ENCODE results near the gene PRKCE.

PRKCE gene

DNA sequence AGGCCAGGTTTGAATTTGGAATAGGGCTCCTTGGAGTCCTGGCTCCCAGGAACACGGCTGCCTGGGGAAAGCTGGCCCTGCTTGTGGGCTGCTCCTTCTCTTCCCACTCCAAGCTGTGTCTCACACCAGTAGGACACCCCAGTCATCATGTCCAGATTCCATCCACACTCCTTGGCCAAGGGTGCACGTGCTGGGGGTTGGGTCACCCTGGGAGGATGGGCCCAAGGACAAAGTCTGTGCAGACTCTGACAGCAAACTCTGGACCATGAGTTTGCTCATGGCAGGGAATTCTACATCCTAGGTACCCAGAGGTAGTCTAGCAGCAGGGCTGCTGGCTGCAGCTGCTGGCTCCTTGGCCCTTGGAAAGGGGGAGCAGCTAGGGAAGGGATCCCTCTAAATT, 543.4 kb downstream of the PRKCE start:
- no peak overlapping the region for H3K4me3 ChIP-seq (ENCODE audit: low read length)
- no peak for DNase-seq (ENCODE audit: low read depth)
- no peak for TF ChIP-seq CTCF (conservative IDR thresholded peaks at IDR 0.05; ENCODE audit: low read depth, low read length)

DNA sequence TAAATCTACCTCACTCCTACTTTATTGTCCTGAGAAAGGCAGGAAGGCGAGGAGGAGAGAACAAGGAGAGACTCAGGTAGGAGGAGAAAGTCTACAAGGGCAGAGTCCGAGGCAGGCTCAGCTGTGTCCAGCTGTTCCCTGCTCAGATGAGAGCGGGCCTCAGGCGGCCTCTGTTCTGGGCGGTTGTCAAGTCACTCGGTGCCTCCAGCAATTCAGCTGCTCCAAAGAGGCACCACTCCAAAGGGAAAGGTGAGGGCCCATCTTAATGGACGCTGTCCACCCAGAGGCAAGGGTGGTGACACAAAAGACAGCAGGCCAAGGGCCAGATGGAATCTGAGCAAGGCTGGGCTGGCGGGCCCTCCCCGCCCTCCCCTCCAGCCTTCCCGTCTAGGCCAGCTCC, 544.3 kb downstream of the PRKCE start:
- no peak for DNase-seq (ENCODE audit: low read depth)
- H3K4me3 ChIP-seq (ENCODE audit: low read length), result no peak overlapping the region
- no peak for TF ChIP-seq CTCF (conservative IDR thresholded peaks at IDR 0.05; ENCODE audit: low read depth, low read length)

GRCh38 chr2:46196871-46197462, 545.5 kb downstream of the PRKCE start:
- no peak overlapping the region for H3K4me3 ChIP-seq (ENCODE audit: low read length)
- TF ChIP-seq CTCF (conservative IDR thresholded peaks at IDR 0.05; ENCODE audit: low read depth, low read length), result no peak
- no peak for DNase-seq (ENCODE audit: low read depth)

DNA sequence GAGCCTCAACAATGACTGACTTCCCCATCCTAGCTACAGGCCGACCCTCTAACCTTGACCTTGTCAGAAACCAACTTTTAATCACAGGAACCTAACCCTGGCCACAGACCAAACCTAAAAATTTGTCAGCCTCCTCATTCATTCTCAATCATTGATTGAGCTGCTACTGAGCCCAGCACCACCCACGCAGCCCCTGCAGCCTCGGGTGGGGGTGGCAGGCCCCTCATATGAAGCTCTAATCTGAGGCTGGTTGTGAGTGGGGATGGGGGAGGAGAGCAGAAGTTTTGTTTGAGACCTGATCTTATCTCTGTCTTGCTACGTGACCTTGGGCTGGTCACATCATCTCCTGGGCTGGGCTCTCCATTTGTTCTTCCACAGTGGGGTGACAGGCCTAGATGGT, 546.2 kb downstream of the PRKCE start:
- no peak for TF ChIP-seq CTCF (conservative IDR thresholded peaks at IDR 0.05; ENCODE audit: low read depth, low read length)
- H3K4me3 ChIP-seq (ENCODE audit: low read length), result no peak overlapping the region
- DNase-seq (ENCODE audit: low read depth), result no peak

DNA sequence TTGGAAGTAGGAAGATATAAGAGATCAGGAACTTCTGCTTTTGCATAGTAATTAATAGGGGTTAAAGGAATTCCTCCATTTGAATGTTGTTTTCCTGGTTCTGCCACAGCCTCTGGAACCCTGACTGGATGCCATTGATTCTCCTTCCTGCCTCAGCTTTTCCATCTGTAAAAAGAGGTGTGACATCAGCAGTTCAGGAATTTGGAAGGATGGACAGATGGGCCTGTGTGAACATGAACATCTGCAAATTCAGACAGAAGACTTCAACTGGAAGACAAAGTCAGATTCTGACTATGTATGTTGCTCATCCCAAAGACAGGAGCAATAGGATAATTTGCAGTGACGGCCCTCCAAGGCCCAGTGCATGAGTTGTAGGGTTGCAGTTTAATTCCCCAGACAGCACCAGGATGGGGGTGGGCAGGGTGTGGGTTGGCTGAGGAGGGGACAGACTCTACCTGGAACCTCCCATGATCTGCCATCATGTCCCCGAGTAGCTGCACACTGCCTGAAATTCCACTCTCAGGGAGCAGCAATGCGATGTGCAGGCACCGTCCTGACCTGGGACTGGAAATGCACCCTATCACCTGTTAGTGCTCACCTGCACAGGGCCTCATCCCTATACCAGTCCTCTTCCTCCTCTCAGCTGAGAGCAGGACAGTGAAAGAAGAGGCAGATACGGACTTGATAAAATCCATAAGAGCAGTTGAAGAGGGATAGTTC, 546.8 kb downstream of the PRKCE start:
- no peak overlapping the region for H3K4me3 ChIP-seq (ENCODE audit: low read length)
- TF ChIP-seq CTCF (conservative IDR thresholded peaks at IDR 0.05; ENCODE audit: low read depth, low read length), result no peak
- DNase-seq (ENCODE audit: low read depth), result no peak

GRCh38 chr2:46198966-46199365, 547.5 kb downstream of the PRKCE start:
- no peak for TF ChIP-seq CTCF (conservative IDR thresholded peaks at IDR 0.05; ENCODE audit: low read depth, low read length)
- no peak overlapping the region for H3K4me3 ChIP-seq (ENCODE audit: low read length)
- DNase-seq (ENCODE audit: low read depth), result no peak

DNA sequence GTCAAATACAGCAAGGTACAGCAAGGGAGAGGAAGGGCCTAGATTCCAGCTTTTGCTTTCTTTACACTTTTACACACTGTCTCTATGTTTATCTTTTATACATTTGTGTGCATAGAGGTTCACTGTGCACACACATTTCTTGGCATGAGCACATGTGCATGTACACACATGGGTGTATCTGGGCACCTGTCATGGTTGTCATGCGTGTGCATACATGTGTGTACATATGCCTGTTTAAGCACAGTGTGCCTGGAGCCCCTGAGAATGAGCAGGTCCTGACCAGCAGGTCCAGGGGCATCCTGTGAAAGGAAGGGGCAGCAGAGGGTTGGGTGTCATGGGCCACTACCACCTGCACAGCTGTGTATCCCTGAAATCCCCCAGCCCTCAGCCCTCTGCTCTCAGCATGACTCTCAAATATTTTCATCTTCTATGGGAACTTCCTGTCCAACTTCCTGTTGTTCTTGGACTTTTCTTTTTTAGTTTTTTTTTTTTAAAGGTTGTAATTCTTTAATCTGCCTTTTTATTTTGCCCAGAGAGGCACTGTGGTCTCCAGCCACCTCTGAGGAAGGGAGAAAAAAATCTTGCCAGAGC, 548.7 kb downstream of the PRKCE start:
- DNase-seq (ENCODE audit: low read depth), result no peak
- H3K4me3 ChIP-seq (ENCODE audit: low read length), result no peak overlapping the region
- TF ChIP-seq CTCF (conservative IDR thresholded peaks at IDR 0.05; ENCODE audit: low read depth, low read length), result no peak
